Left kidney (tissue), 2 donors: ENCODE measurements around the gene NTF3. TPM values are rescaled to one million over a fixed set of nuclear protein-coding genes. Genes with fewer than 3 reads are reported as not detected.

Source experiments
- DNase-seq: peaks from one replicate; pipeline ENCODE4 v3.0.0-alpha.2; 2013
- polyA plus RNA-seq: library from polyadenylated mRNA; unstranded; fragments of 120-200 nt; gene quantifications from one replicate; pipeline ENCODE4 v1.2.1, GENCODE V29; 2013; ENCODE audit not compliant: insufficient read length

NTF3 gene
- polyA plus RNA-seq, 1 donor: 4.1 TPM

DNA sequence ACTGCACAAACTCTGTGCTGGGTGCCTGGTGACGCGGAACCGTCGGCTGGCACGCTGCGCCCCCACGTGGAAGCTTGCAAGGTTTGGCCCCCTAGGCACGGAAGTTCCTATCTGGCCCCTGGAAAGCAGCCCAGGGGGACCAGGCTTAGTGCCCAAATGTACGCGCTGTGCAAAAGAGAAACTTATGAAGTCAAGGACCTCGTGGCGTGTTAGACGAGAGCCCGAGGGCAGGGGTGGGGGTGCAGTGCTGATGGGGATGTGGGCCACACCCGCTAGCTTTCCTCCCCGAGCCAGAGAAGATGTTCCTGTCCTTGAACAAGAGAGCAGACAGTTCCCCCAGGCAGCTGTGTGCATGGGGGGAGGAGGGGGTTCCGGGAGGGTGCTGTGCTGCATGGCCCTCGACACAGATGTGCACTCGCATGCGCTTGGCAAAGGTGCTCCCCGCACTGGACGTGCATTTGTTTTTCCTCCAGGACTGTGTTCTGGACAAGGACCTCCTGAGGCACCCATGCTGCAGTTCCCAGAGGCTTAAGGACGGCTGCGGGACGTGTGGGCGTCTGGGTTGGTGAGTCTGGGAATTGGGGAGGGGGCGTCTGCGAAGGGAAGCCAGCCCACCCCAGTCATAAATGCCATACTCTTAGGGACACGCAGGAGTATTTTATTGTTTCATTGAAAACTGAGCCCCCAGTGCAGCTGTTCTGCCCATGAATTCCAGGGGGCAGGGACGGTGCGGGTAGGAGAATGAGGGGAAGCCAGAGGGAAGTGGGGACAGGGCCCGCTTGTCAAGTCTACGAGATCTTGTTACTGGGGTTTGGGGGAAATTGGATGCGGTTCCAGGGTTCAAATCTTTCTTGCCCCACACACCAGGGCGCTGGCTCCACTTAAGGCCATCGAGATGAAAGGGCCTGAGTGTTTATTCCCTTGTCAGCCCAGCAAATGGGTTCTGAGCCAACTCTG, 80.0 kb downstream of the NTF3 start:
- DNase-seq: no peak

DNA sequence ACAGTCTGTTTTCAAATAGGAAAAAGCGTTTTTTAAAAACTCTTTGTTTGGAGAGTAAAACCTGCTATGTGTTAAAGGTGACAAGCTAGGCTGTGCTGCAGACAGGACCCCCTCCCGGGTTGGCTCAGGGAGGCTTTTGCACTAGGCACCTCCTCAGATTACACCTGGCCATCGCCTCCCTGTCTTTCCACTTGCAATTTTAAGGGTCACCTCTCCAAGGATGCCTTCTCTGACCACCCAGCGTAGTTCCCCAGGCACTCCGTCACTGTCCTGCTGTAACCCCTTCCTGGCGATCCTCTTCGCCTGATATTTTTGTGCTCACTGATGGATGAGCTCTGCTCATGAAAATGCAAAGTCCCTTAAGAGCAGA, 80.7 kb downstream of the NTF3 start:
- no peak for DNase-seq

- DNase-seq: no peak
These were observed 81.5 kb downstream of the NTF3 start for GRCh38 chr12:5513406-5513805.

DNA sequence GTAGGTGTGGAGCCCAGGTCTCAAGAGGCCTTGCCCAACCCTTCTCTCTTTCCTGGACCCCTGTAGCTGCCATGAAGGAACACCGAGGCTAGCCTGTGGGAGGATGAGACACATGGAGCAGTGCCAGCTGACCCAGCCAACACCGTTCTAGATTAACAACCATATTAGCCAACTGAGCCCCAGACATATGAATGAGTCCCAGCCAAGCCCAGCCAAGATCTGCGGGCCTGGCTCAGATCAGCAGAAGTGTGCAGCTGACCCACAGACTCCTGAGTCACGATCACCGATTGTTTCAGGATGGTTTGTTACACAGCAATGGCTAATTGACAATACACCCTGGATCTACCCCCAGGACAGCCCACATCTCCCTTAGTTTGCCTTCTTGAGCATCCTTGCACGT, 82.1 kb downstream of the NTF3 start:
- DNase-seq: no peak

GRCh38 chr12:5514545-5514944, 82.6 kb downstream of the NTF3 start:
- DNase-seq: no peak

- no peak for DNase-seq
These were observed 83.5 kb downstream of the NTF3 start for GRCh38 chr12:5515458-5515857.

GRCh38 chr12:5516371-5517241, 84.7 kb downstream of the NTF3 start:
- DNase-seq: no peak

DNA sequence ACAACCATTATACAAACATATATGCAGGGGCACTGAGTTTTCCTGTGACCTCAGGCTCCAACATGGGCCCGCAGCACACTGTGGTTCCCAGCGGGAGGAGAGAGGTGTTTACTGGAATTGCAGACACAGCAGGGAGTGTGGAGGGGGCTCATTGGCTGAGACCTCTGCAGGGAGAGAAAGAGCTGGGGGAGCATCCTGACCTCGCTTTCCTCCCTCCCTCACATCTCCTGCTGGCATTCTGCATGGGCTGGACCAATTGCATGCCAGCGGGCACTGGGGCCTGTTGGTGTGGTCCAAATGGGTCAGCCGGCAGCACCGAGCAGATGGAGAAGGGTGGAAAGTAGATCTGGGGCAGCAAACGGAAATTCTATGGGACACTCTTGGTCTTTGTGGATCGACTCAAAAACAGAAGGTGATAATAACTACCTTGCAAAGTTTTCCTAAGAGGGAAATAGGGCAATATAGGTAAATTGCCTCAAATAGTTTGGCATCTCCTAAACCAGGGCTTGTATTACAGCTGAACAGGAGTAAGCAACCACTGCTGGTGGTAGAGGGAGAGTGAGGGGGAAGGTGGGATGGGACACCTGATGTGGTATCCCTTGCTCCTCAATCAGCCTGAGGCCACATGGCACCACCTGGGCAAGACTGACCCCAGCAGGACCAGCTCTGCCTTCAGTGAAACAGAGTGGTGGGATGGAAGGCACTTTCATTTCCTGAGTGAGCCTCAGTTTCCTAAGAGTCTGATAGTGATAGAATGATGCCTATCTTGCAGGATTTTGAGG, 86.9 kb downstream of the NTF3 start:
- no peak for DNase-seq

GRCh38 chr12:5520037-5520436, 88.1 kb downstream of the NTF3 start:
- DNase-seq: no peak

DNA sequence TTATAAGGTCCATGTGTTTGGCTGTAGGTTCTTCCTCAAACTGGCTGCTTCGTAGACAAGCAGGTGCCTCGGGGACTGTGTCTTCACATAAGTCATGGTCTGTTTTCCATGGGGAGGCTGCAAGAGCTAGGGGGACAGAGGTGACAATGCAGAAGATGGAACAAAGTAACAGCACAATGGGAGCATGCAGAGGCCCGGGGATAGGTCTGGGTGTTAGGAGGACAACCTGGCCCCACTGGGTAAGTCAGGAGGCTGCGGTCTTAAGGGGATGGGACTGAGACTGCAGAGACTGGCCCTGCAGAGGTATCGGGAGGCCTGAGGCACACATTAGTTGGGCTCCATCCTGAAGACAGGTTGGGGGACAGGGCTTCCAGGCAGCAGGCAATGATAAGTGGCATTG, 88.9 kb downstream of the NTF3 start:
- no peak for DNase-seq

DNA sequence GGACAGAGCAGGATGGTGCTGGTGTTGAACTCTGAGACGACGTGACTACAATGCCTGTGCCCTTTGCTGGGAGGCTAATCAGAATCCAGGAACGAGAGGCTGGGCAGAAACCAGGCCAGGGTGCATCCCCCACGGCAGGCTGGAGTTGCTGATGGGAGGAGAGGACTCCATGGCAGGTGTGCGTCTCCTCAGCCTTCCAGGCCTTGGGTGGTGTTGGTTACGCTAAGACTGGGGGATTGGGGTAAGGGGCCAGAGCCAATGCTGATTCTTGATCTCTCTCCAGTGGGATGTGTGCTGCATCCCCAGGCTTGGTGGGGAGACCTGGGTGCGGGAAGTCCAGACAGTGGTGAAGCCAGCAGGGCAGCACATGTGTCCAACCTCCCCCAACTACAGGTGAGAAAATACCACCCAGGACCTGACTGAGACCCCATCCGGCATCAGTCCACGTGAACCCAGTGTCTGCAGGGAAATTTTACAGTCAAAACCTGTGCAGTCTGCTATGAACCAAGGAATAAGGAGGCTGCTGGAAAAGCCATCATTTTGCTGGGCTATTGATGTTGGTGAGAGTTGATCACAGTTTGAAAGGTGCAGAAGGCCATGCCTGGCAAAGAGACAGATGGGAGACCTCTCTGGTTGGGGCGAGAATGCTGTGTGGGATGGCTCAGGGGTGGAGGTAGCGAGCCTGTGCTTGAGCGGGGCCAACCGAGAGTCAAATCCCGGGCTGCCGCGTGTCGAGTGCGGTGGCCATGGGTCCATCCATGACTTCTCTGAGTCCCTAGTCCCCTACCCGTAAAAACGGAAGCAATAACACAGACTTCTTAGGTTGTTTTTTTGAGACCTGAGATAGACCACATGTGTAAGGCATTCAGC, 89.8 kb downstream of the NTF3 start:
- no peak for DNase-seq

GRCh38 chr12:5522432-5523335, 90.8 kb downstream of the NTF3 start:
- no peak for DNase-seq

- no peak for DNase-seq
These were observed 91.6 kb downstream of the NTF3 start for GRCh38 chr12:5523396-5524115.

GRCh38 chr12:5524116-5524768, 92.3 kb downstream of the NTF3 start:
- no peak for DNase-seq

DNA sequence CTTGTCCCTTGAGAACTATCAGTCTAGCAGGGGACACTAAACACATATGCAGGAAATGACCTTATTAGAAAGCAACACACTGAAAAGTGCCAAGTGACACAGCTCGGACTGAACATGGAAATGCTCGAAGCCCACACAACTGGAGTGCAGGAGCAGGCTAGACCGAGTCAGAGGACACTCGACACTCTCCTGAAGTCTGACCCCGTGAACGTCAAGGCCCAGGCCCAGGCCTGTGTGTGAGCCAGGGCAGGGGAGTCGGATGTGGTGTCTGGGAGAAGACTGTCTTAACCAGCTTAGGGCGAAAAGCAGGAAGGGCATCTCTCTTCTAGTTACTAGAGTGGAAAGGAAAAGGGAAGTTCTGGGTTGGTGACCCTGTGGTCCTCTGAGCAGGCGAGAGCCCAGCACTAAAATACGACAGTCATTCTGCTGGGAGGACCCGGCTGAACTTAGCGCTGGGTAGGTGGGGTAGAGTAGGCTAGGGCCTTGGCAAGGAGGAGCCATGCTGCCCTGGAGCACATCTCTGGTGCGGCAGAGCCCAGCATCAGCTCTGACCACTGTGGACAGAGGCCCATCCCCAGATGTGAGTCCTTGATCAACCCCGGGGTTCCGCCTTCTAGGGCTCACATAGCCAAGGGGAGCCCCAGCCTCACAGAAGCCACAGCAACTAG, 93.0 kb downstream of the NTF3 start:
- DNase-seq: no peak

DNA sequence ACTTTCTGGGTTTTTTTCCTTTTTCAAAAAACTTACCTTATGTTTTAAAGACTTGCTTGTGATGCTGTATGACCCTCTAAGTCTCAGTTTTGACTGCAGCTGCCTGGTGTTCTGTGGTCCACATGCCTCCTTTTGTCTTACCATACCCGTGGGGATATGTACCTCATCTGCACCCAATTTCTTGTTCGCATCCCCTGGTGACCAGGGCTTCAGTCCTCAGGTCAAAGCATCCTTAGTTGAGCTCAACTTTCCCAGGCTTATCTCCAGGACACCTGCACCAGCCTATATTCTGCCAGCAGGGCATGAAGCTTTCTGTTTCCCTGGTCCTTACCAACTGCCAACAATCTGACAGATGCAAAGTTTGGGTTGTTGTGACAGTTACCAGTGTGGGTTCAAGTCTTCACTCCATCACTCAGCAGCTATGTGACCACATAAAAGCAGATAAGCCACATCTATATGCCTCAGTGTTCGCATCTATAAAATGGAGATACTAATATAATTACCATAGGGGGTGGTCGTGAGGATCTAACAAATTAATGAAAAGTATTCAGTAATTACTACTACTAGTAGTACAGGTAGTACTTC, 94.0 kb downstream of the NTF3 start:
- DNase-seq: no peak

- no peak for DNase-seq
These were observed 101.5 kb downstream of the NTF3 start for GRCh38 chr12:5533368-5533767.
